Mesothelial cell of epicardium (in vitro differentiated cells): Measurements from ENCODE around the gene IQGAP2. TPM values are rescaled to one million over a fixed set of nuclear protein-coding genes. Genes with fewer than 3 reads are reported as not detected.

Experiments
- DNase-seq, 2 experiments: peaks; one replicate each; pipeline ENCODE4 v3.0.0; 2021; ENCODE audit warnings: low spot score in 2 of 2; ENCODE audit not compliant: unreplicated experiment in 2 of 2
- H3K27ac Mint-ChIP-seq: 2 replicates; pipeline ENCODE4 v1.8.0; 2021; ENCODE audit warnings: mixed read lengths
- H3K27me3 Mint-ChIP-seq: 2 replicates; pipeline ENCODE4 v1.8.0; 2021; ENCODE audit warnings: low read depth, mixed read lengths
- H3K36me3 Mint-ChIP-seq: 2 replicates; pipeline ENCODE4 v1.8.0; 2021; ENCODE audit warnings: mixed read lengths
- H3K4me1 Mint-ChIP-seq: 2 replicates; pipeline ENCODE4 v1.8.0; 2021; ENCODE audit warnings: mixed read lengths
- H3K4me3 Mint-ChIP-seq: 2 replicates; pipeline ENCODE4 v1.8.0; 2021; ENCODE audit warnings: mild to moderate bottlenecking, moderate library complexity, mixed read lengths
- H3K9me3 Mint-ChIP-seq: 2 replicates; pipeline ENCODE4 v1.8.0; 2021; ENCODE audit warnings: mixed read lengths
- total RNA-seq: library from RNA; stranded (reverse); gene quantifications from 3 replicates; pipeline ENCODE4 v1.2.1, GENCODE V29; 2021
- TF ChIP-seq, protein P1 (sequence below): fragments of 200-600 bp; sonication (generic); IDR thresholded peaks from one replicate; pipeline ENCODE4 v1.5.0; 2021; ENCODE audit warnings: antibody characterized with exemption; ENCODE audit not compliant: unreplicated experiment

IQGAP2 gene
- total RNA-seq, 1 donor from 2014 or later: 13.9 TPM

DNA sequence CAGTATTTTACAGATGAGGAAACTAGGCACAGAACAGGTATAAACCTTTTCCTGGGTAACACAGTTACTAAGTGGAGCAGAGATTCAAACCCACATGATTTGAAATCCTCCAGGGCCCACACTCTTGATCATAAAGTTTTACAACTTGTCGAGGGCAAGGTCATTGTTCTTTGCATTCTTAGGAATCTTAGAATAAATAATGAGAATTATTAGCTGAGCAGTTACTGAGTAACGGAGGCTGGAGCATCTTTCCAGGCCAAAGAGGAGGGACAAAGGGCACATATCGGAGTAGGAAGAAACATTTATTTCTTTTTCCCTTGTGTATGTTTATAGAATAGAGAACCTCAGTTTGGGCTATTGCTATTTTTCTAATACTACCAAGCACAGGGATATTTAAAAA is 285.8 kb downstream of the IQGAP2 start:
- no peaks in the 10 kb centered on the region for H3K27me3 Mint-ChIP-seq
- peaks cover 6% of the 10 kb centered on the region for H3K9me3 Mint-ChIP-seq
- peaks cover 39% of the 10 kb centered on the region for H3K4me1 Mint-ChIP-seq
- H3K27ac Mint-ChIP-seq: peak overlapping the region; percentile 78
- H3K4me3 Mint-ChIP-seq: no peak overlapping the region
- H3K36me3 Mint-ChIP-seq: peaks cover 13% of the 10 kb centered on the region
- no peak for DNase-seq
- TF ChIP-seq, protein P1, sequence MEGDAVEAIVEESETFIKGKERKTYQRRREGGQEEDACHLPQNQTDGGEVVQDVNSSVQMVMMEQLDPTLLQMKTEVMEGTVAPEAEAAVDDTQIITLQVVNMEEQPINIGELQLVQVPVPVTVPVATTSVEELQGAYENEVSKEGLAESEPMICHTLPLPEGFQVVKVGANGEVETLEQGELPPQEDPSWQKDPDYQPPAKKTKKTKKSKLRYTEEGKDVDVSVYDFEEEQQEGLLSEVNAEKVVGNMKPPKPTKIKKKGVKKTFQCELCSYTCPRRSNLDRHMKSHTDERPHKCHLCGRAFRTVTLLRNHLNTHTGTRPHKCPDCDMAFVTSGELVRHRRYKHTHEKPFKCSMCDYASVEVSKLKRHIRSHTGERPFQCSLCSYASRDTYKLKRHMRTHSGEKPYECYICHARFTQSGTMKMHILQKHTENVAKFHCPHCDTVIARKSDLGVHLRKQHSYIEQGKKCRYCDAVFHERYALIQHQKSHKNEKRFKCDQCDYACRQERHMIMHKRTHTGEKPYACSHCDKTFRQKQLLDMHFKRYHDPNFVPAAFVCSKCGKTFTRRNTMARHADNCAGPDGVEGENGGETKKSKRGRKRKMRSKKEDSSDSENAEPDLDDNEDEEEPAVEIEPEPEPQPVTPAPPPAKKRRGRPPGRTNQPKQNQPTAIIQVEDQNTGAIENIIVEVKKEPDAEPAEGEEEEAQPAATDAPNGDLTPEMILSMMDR: no peak

DNA sequence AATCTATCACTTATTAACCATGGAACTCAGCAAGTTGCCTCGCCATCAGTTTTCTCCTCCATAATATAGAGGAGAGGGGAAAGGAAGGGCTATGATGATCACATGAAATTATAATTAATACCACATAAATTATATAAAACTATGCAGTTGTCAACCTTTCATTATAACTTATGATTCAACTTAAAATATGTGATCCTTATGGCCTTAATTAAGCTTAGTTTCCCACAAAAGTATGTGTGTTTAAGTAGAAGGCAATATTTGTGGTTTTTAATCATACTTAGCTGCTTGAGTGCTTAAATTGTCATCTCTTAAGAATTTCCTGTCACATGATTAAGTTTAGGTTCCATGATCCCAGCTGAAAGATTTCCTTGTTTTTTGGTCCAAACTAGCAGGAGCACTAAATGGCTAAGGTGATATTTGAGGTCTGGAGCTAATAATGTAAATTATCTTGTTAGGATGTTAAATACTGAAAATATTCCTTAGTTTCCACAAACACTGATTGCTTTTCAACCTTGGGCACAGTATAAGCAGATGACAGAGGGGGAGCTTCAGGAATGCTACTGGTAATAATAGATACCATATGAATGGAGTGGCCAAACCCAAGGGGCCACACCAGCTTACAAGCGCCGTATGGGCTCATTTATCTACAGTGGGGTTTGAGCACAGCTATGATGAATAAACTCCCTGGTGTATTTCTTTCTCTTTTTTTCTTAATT is 286.4 kb downstream of the IQGAP2 start:
- peaks cover 36% of the 10 kb centered on the region for H3K4me1 Mint-ChIP-seq
- TF ChIP-seq, protein P1: no peak
- H3K27me3 Mint-ChIP-seq: no peaks in the 10 kb centered on the region
- H3K27ac Mint-ChIP-seq: peak overlapping the region; percentile 89
- peaks cover 13% of the 10 kb centered on the region for H3K36me3 Mint-ChIP-seq
- no peak overlapping the region for H3K4me3 Mint-ChIP-seq
- peaks cover 6% of the 10 kb centered on the region for H3K9me3 Mint-ChIP-seq
- DNase-seq: no peak

DNA sequence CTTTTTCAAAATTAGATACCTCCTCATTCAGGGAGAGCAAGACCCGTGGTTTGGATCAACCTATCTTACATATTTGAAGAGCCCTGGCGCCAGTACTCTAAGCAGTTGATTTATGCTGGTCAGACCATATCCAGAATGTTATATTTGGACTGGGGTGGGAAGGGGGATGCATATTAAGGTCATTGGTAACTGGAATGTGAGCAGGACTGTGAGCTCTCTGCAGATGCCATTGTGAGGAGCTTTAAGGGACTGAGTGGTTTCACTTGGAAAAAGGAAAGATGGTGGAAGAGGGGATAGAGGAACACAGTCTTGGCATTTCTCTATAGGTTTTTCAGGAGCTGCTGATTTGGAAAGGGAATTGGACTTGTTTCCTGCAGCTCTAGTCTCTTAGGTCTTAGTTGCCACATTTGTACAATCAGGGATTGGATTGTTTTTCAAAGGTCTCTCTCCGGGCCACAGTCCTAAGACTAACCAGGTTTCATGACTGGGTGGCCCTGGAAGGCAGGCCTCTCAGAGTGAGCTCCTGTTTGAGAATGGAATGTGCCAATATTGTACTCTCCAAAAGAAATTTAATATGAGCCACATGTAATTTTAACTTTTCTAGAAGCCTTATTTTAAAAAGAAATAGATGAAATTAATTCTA is 287.1 kb downstream of the IQGAP2 start:
- H3K4me1 Mint-ChIP-seq: peaks cover 33% of the 10 kb centered on the region
- TF ChIP-seq, protein P1: no peak

DNA sequence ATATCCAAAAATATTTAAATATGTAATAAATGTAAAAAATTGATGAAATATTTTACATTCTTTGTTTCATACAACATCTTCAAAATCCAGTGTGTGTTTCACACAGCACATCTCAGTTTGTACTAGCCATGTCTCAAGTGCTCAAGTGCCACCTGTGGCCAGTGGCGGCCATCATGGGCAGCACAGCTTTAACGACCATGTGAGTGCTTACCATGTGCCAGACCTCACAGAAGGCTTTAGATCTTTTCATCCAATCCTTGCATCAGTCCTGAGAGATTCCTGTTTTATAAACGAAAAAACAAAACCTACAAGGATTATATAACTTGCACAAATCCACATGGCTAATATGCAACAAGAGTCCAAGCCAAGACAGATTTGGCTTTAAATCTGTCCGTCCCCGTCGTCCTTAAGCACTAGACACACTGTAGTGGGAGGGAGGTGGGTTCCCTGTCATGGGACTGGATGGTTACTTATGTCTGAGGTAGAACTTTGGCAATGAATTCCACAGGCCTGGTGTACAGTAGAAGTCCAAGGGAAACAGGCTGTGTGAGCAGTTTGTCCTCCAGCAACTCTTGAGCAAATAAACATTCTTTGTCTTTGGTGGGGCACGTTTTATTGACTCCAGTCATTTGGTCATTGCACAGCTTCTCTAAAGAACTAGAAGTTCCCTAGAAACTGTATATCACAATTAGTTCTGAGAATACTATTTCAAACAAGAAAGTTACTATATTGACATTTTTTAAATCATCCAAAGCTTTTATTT is 287.8 kb downstream of the IQGAP2 start:
- peaks cover 13% of the 10 kb centered on the region for H3K36me3 Mint-ChIP-seq

More for the DNA sequence above, 287.1 kb downstream of the IQGAP2 start:
- H3K27me3 Mint-ChIP-seq: no peaks in the 10 kb centered on the region
- no peak overlapping the region for H3K4me3 Mint-ChIP-seq
- peaks cover 6% of the 10 kb centered on the region for H3K9me3 Mint-ChIP-seq
- peaks cover 15% of the 10 kb centered on the region for H3K36me3 Mint-ChIP-seq
- peak overlapping the region; percentile 89 for H3K27ac Mint-ChIP-seq
- no peak for DNase-seq

More for the DNA sequence above, 287.8 kb downstream of the IQGAP2 start:
- no peak for DNase-seq
- Mint-ChIP-seq H3K4me3 (no peak overlapping the region), H3K4me1 (peaks cover 33% of the 10 kb centered on the region), H3K9me3 (peaks cover 6% of the 10 kb centered on the region), H3K27ac (peak overlapping the region; percentile 80), H3K27me3 (no peaks in the 10 kb centered on the region)
- TF ChIP-seq, protein P1: no peak
